ENCODE measurements around the gene FBXO39. TPM values are rescaled to one million over a fixed set of nuclear protein-coding genes. Genes with fewer than 3 reads are reported as not detected.
"Not testable (repeated sequence)": the region's sequence is repeated elsewhere in the genome, so short reads cannot be mapped to it uniquely, and the experiment has no call there.

Gene FBXO39
- total RNA-seq, 2 donors from 2014 or later: not detected

DNA sequence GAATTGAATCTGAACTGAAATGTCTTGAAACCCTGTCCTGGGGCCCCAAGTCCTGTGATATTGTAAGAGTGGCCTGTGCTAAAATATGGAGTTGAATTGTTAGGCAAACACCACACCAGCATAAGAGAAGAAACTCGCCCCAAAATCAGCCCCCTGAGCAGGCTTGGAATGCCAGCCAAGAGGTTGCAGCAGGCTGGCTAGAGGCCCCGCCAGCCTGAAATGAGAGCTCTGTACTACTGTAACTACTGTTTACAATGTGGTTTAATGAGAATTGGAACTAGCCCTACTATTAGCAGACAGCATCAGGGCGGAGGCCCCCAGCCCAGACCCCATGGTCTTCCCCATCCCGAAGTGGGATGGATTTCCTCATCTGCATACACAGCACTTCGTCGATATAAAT lies 23.7 kb downstream of the FBXO39 start:
- intact Hi-C loops (cut with DNase I): no loop called here
- no peak for ATAC-seq
- TF ChIP-seq, protein P1, sequence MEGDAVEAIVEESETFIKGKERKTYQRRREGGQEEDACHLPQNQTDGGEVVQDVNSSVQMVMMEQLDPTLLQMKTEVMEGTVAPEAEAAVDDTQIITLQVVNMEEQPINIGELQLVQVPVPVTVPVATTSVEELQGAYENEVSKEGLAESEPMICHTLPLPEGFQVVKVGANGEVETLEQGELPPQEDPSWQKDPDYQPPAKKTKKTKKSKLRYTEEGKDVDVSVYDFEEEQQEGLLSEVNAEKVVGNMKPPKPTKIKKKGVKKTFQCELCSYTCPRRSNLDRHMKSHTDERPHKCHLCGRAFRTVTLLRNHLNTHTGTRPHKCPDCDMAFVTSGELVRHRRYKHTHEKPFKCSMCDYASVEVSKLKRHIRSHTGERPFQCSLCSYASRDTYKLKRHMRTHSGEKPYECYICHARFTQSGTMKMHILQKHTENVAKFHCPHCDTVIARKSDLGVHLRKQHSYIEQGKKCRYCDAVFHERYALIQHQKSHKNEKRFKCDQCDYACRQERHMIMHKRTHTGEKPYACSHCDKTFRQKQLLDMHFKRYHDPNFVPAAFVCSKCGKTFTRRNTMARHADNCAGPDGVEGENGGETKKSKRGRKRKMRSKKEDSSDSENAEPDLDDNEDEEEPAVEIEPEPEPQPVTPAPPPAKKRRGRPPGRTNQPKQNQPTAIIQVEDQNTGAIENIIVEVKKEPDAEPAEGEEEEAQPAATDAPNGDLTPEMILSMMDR (IDR thresholded peaks at IDR 0.05): no peak
- no peak for TF ChIP-seq POLR2A (IDR thresholded peaks at IDR 0.05)
- no peak for DNase-seq
- WGBS, 2 donors: 67 to 70% methylated on average over 6 of the region's 6 CpGs
- no peaks in the 10 kb centered on the region for H3K4me1 ChIP-seq
- no peak overlapping the region for H3K27ac ChIP-seq
- no peaks in the 10 kb centered on the region for H3K27me3 ChIP-seq
- H3K9me3 ChIP-seq: no peaks in the 10 kb centered on the region
- H3K36me3 ChIP-seq (replicated peaks in 1 of 2; ENCODE audit: insufficient read depth in 1 of 2, low read depth in 2 of 2): no peaks in the 10 kb centered on the region
- H3K4me3 ChIP-seq: no peak overlapping the region

DNA sequence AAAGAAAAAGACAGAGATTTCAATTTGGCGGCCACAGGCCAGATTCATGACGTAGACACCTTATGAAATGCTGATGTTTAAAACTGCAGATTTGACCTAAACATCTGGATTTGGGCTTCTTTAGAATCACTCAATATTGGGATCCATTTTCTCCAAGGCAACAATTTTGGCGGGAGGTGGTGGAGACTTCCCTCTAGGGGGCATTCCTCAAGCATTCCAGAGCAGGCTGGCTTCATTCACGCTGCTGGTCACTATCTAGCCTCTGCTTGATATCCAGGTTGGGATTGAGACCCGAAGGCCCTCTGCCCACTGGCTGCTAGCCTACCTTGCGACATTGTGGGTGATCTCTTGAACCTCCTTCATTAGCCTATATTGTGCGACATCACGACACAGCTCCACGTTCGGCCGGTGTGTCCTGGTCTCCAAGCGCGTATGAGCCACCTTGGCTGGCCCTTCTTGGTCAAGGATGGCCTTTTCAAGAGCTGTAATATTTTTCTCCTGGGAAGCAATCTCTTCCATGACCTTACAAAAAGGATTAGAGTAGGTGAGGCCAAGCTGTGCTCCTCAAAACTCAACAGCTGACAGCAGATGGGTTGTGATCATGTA lies 24.5 kb downstream of the FBXO39 start:
- DNase-seq (no peak), ATAC-seq (no peak)
- WGBS, 2 donors: 79 to 82% methylated on average over 9 to 13 of the region's 13 CpGs
- Histone ChIP-seq H3K9me3 (no peaks in the 10 kb centered on the region), H3K27ac (no peak overlapping the region), H3K4me3 (no peak overlapping the region), H3K36me3 (replicated peaks in 1 of 2; ENCODE audit: insufficient read depth in 1 of 2, low read depth in 2 of 2) (no peaks in the 10 kb centered on the region), H3K4me1 (no peaks in the 10 kb centered on the region), H3K27me3 (no peaks in the 10 kb centered on the region)
- intact Hi-C loops (cut with DNase I): no loop called here
- no peak for TF ChIP-seq POLR2A (IDR thresholded peaks at IDR 0.05)
- TF ChIP-seq, protein P1 (IDR thresholded peaks at IDR 0.05): no peak

DNA sequence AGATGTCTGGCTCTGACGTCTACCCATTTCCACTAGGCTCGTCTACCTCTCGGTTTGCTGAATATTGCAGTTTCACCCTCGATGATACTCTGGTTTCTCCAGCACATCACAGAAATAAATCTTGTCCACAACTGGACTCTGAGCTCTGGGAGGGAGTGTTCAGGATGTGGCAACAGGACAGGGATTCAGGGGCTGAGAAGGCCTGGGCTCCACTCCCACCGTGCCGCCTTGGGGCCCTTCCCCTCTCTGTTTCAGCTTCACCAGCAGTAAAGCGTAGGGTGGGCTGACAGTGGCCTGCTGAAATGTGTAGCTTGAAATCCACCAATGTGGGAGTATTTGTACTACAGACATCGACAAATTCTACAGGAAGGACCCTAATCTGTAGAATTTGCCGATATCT lies 35.5 kb downstream of the FBXO39 start:
- 72 to 82% methylated on average over 9 of the region's 9 CpGs for WGBS, 2 donors
- TF ChIP-seq, protein P1 (IDR thresholded peaks at IDR 0.05): no peak
- no peaks in the 10 kb centered on the region for H3K9me3 ChIP-seq

DNA sequence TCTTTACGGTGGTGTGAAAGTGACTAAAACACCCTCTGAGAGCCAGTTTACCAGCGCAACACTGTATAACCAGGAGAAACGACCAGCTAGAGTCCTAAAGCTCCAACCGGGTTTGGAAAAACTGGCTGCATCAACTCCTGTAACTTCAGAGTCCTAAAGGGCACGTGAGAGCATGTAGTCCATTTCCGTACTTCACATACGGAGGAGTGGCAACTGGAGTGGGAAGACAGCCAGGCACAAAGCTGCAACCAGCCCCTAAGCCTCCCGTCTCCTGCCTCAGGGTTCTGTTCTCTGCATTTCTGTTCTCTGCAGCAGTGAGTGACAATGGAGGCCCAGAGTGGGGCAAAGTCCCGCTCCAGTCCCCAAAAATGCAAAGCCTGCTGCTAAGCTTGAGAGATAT lies 36.3 kb downstream of the FBXO39 start:
- H3K36me3 ChIP-seq (replicated peaks in 1 of 2; ENCODE audit: insufficient read depth in 1 of 2, low read depth in 2 of 2): no peaks in the 10 kb centered on the region
- no peaks in the 10 kb centered on the region for H3K4me1 ChIP-seq
- WGBS, 2 donors: 42 to 53% methylated on average over 9 of the region's 9 CpGs
- no peak overlapping the region for H3K4me3 ChIP-seq
- H3K9me3 ChIP-seq: no peaks in the 10 kb centered on the region
- no peak overlapping the region for H3K27ac ChIP-seq
- ATAC-seq (no peak), DNase-seq (no peak)
- no peaks in the 10 kb centered on the region for H3K27me3 ChIP-seq
- TF ChIP-seq, protein P1 (IDR thresholded peaks at IDR 0.05): no peak
- no peak for TF ChIP-seq POLR2A (IDR thresholded peaks at IDR 0.05)
- intact Hi-C loops (cut with DNase I): no loop called here

More for the DNA sequence above, 35.5 kb downstream of the FBXO39 start:
- no peaks in the 10 kb centered on the region for H3K36me3 ChIP-seq (replicated peaks in 1 of 2; ENCODE audit: insufficient read depth in 1 of 2, low read depth in 2 of 2)
- no peaks in the 10 kb centered on the region for H3K27me3 ChIP-seq
- no peak for DNase-seq
- intact Hi-C loops (cut with DNase I): no loop called here
- no peak overlapping the region for H3K27ac ChIP-seq
- ATAC-seq: no peak
- no peaks in the 10 kb centered on the region for H3K4me1 ChIP-seq
- H3K4me3 ChIP-seq: no peak overlapping the region

DNA sequence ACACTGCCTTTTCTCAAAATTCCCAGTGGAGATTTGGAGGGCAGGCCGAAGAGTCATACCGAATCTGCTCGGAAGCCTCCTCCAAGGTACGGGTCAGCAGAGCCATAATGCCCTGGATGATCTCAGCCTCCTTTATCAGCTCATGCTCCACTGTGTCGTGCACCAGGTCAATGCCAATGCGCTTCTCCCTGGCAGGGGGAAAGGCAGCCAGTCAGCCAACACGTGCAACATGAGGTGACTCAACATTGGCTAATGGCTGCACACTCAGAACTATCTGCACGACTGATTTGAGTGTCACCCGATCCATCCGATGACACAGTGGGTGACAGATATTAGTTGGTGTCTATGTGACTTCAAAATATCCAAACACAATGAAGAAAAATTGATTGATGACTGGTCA lies 39.8 kb downstream of the FBXO39 start:
- Histone ChIP-seq H3K9me3 (no peaks in the 10 kb centered on the region), H3K36me3 (replicated peaks in 1 of 2; ENCODE audit: insufficient read depth in 1 of 2, low read depth in 2 of 2) (no peaks in the 10 kb centered on the region)

DNA sequence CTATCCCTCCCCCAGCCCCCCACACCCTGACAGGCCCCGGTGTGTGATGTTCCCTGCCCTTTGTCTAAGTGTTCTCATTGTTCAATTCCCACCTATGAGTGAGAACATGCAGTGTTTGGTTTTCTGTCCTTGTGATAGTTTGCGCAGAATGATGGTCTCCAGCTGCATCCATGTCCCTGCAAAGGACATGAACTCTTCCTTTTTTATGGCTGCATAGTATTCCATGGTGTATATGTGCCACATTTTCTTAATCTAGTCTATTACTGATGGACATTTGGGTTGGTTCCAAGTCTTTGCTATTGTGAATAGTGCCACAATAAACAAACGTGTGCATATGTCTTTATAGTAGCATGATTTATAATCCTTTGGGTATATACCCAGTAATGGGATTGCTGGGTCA lies 40.4 kb downstream of the FBXO39 start:
- ATAC-seq; H3K36me3 ChIP-seq (replicated peaks in 1 of 2; ENCODE audit: insufficient read depth in 1 of 2, low read depth in 2 of 2); H3K4me1 ChIP-seq; DNase-seq; H3K4me3 ChIP-seq; H3K9me3 ChIP-seq; H3K27ac ChIP-seq; H3K27me3 ChIP-seq; intact Hi-C loops (cut with DNase I): not testable (repeated sequence)
- WGBS, 2 donors: 58 to 72% methylated on average over 3 of the region's 3 CpGs

More for the DNA sequence above, 39.8 kb downstream of the FBXO39 start:
- 78% methylated on average over 10 of the region's 10 CpGs for WGBS, 2 donors
- Histone ChIP-seq H3K4me1 (no peaks in the 10 kb centered on the region), H3K27ac (no peak overlapping the region), H3K4me3 (no peak overlapping the region), H3K27me3 (no peaks in the 10 kb centered on the region)
- intact Hi-C loops (cut with DNase I): no loop called here
- no peak for DNase-seq
- no peak for ATAC-seq
- TF ChIP-seq POLR2A (IDR thresholded peaks at IDR 0.05): no peak
- TF ChIP-seq, protein P1 (IDR thresholded peaks at IDR 0.05): no peak

Data from body of pancreas (tissue), 4 donors.